IMR-90 (cell line): Measurements from ENCODE around the gene SNX11. TPM values are rescaled to one million over a fixed set of nuclear protein-coding genes. Genes with fewer than 3 reads are reported as not detected.

Experiments used
- ATAC-seq: fragments of 200-7000 bp; cut with Tn5 transposase; 2 replicates; pipeline ENCODE4 v1.9.1; 2020; ENCODE audit warnings: low read depth, mild to moderate bottlenecking, moderate library complexity
- BruUV-seq: library from RNA; stranded (reverse); fragments of 400-500 nt; replicated peaks from 2 replicates; lab custom pipeline; 2021; lab: Mats Ljungman, UMichigan
- CTCF ChIA-PET: fragments of 300-600 bp; formaldehyde crosslinking; extraction: SDS; loops from one replicate; lab custom pipeline; 2021; ENCODE audit warnings: antibody characterized with exemption; lab: Yijun Ruan, JAX
- POLR2A ChIA-PET: fragments of 300-600 bp; sonication (Branson Sonifier 250); formaldehyde crosslinking; loops from one replicate; lab custom pipeline; 2022; ENCODE audit warnings: antibody characterized with exemption; ENCODE audit not compliant: unreplicated experiment; lab: Charles Lee
- DNase-seq: peaks from one replicate; pipeline ENCODE4 v3.0.0; 2013
- H2AFZ ChIP-seq: replicated peaks from 2 replicates; pipeline ENCODE3; 2013; ENCODE audit warnings: low read length, mild to moderate bottlenecking; ENCODE audit not compliant: poor library complexity
- H2AK5ac ChIP-seq: 2 replicates; pipeline ENCODE4 v1.6.1; 2013; ENCODE audit warnings: low read depth, low read length, inconsistent platforms
- H2AK9ac ChIP-seq: replicated peaks from 2 replicates; pipeline ENCODE3; 2013; ENCODE audit warnings: mild to moderate bottlenecking, low read depth, low read length, moderate library complexity; ENCODE audit not compliant: poor library complexity
- H2BK120ac ChIP-seq: 2 replicates; pipeline ENCODE4 v1.6.1; 2013; ENCODE audit warnings: low read depth, low read length, inconsistent platforms
- H2BK15ac ChIP-seq: 3 replicates; pipeline ENCODE4 v1.6.1; 2013; ENCODE audit warnings: low read depth, low read length, inconsistent platforms
- H2BK20ac ChIP-seq: 2 replicates; pipeline ENCODE4 v1.6.1; 2013; ENCODE audit warnings: low read depth, mild to moderate bottlenecking, inconsistent platforms, low read length, moderate library complexity
- H2BK5ac ChIP-seq: 2 replicates; pipeline ENCODE4 v1.6.1; 2013; ENCODE audit warnings: mild to moderate bottlenecking, low read depth, low read length, inconsistent platforms; ENCODE audit not compliant: poor library complexity, severe bottlenecking
- H3K14ac ChIP-seq: replicated peaks from 2 replicates; pipeline ENCODE4 v1.6.1; 2013; ENCODE audit warnings: low read depth, low read length, inconsistent platforms
- H3K18ac ChIP-seq: 2 replicates; pipeline ENCODE4 v1.6.1; 2013; ENCODE audit warnings: low read depth, low read length, control low read depth
- H3K23ac ChIP-seq: 2 replicates; pipeline ENCODE4 v1.6.1; 2013; ENCODE audit warnings: low read depth, low read length, inconsistent platforms
- H3K27ac ChIP-seq: 2 replicates; pipeline ENCODE4 v1.5.1; 2013; ENCODE audit warnings: mild to moderate bottlenecking, control low read depth, low read length; ENCODE audit not compliant: insufficient read depth
- H3K27me3 ChIP-seq: 2 replicates; pipeline ENCODE4 v1.6.1; 2013; ENCODE audit warnings: low read length; ENCODE audit not compliant: control insufficient read depth, insufficient read depth
- H3K36me3 ChIP-seq: 2 replicates; pipeline ENCODE4 v1.6.1; 2013; ENCODE audit warnings: low read length, mixed read lengths; ENCODE audit not compliant: control insufficient read depth, insufficient read depth
- H3K4ac ChIP-seq: 2 replicates; pipeline ENCODE4 v1.6.1; 2013; ENCODE audit warnings: low read depth, low read length, inconsistent platforms
- H3K4me1 ChIP-seq: 2 replicates; pipeline ENCODE4 v1.6.1; 2013; ENCODE audit warnings: low read length, mixed read lengths; ENCODE audit not compliant: control insufficient read depth, insufficient read depth
- H3K4me2 ChIP-seq: 2 replicates; pipeline ENCODE4 v1.6.1; 2013; ENCODE audit warnings: low read depth, mild to moderate bottlenecking, control low read depth, low read length, moderate library complexity
- H3K4me3 ChIP-seq: 2 replicates; pipeline ENCODE4 v1.5.1; 2013; ENCODE audit warnings: low read depth, mild to moderate bottlenecking, control low read depth, low read length, moderate library complexity; ENCODE audit not compliant: insufficient read depth
- H3K56ac ChIP-seq: 2 replicates; pipeline ENCODE4 v1.6.1; 2013; ENCODE audit warnings: low read length, inconsistent platforms; ENCODE audit not compliant: insufficient read depth; ENCODE audit errors: extremely low read depth
- H3K79me1 ChIP-seq, 2 experiments: 2 replicates each; pipeline ENCODE4 v1.6.1; 2013; ENCODE audit warnings: low read length in 2 of 2, inconsistent platforms in 1 of 2, low read depth in 1 of 2
- H3K9ac ChIP-seq: 2 replicates; pipeline ENCODE4 v1.6.1; 2013; ENCODE audit warnings: low read depth, low read length, control low read depth
- H3K9me1 ChIP-seq: 2 replicates; pipeline ENCODE4 v1.6.1; 2013; ENCODE audit warnings: low read length, inconsistent platforms; ENCODE audit not compliant: insufficient read depth
- H3K9me3 ChIP-seq: 2 replicates; pipeline ENCODE4 v1.6.1; 2013; ENCODE audit warnings: low read length; ENCODE audit not compliant: control insufficient read depth, insufficient read depth
- H4K20me1 ChIP-seq: 2 replicates; pipeline ENCODE4 v1.6.1; 2013; ENCODE audit warnings: low read length, inconsistent platforms; ENCODE audit not compliant: insufficient read depth
- H4K5ac ChIP-seq: 2 replicates; pipeline ENCODE4 v1.6.1; 2013; ENCODE audit warnings: mild to moderate bottlenecking, low read depth, low read length, control low read depth
- H4K8ac ChIP-seq, 2 experiments: 2 replicates each; pipeline ENCODE4 v1.6.1; 2013; ENCODE audit warnings: low read depth in 2 of 2, low read length in 2 of 2, control low read depth in 1 of 2, inconsistent platforms in 1 of 2
- H4K91ac ChIP-seq: 2 replicates; pipeline ENCODE4 v1.6.1; 2013; ENCODE audit warnings: low read depth, low read length, inconsistent platforms; ENCODE audit not compliant: insufficient read depth
- BHLHE40 ChIP-seq: fragments of 150-350 bp; IDR thresholded peaks from 2 replicates; pipeline ENCODE4 v1.6.1; 2016; ENCODE audit warnings: mild to moderate bottlenecking, low read depth, low read length
- CEBPB ChIP-seq: IDR thresholded peaks from 2 replicates; pipeline ENCODE4 v1.6.1; 2012; ENCODE audit warnings: low read depth, low read length, improper control_type of control experiment
- CHD1 ChIP-seq: IDR thresholded peaks from 2 replicates; pipeline ENCODE4 v1.6.1; 2012; ENCODE audit warnings: low read depth, low read length, improper control_type of control experiment
- ELK1 ChIP-seq: fragments of 150-350 bp; IDR thresholded peaks from 2 replicates; pipeline ENCODE4 v1.6.1; 2016; ENCODE audit warnings: low read depth, mild to moderate bottlenecking, low read length, moderate library complexity, borderline replicate concordance
- FOS ChIP-seq: fragments of 150-350 bp; IDR thresholded peaks from 2 replicates; pipeline ENCODE4 v1.6.1; 2016; ENCODE audit warnings: low read depth, low read length
- MAFK ChIP-seq: IDR thresholded peaks from 2 replicates; pipeline ENCODE4 v1.6.1; 2012; ENCODE audit warnings: low read depth, low read length, improper control_type of control experiment
- MAZ ChIP-seq: IDR thresholded peaks from 2 replicates; pipeline ENCODE4 v1.6.1; 2012; ENCODE audit warnings: low read depth, mild to moderate bottlenecking, low read length, improper control_type of control experiment, moderate library complexity, borderline replicate concordance
- MXI1 ChIP-seq: IDR thresholded peaks from 2 replicates; pipeline ENCODE4 v1.6.1; 2012; ENCODE audit warnings: low read depth, mild to moderate bottlenecking, low read length, moderate library complexity, borderline replicate concordance
- NFE2L2 ChIP-seq: fragments of 150-350 bp; IDR thresholded peaks from 2 replicates; pipeline ENCODE4 v1.6.1; 2016; ENCODE audit warnings: low read depth, mild to moderate bottlenecking, low read length
- POLR2A ChIP-seq: IDR thresholded peaks from 2 replicates; pipeline ENCODE4 v1.6.1; 2012; ENCODE audit warnings: mild to moderate bottlenecking, low read depth, low read length
- RAD21 ChIP-seq: IDR thresholded peaks from 2 replicates; pipeline ENCODE4 v1.6.1; 2012; ENCODE audit warnings: low read length, improper control_type of control experiment
- RCOR1 ChIP-seq: IDR thresholded peaks from 2 replicates; pipeline ENCODE4 v1.6.1; 2012; ENCODE audit warnings: mild to moderate bottlenecking, low read length, improper control_type of control experiment; ENCODE audit not compliant: insufficient replicate concordance
- RFX5 ChIP-seq: IDR thresholded peaks from 2 replicates; pipeline ENCODE4 v1.8.0; 2012; ENCODE audit warnings: low read depth, mild to moderate bottlenecking, low read length, moderate library complexity
- SMC3 ChIP-seq: fragments of 150-350 bp; IDR thresholded peaks from 2 replicates; pipeline ENCODE4 v1.6.1; 2016; ENCODE audit warnings: low read depth, mild to moderate bottlenecking, antibody characterized with exemption, low read length, moderate library complexity
- USF2 ChIP-seq: fragments of 150-350 bp; IDR thresholded peaks from 2 replicates; pipeline ENCODE4 v1.6.1; 2017; ENCODE audit warnings: mild to moderate bottlenecking, antibody characterized with exemption, low read length, low read depth
- WGBS, 2 experiments: methylation state at CpG; one replicate each; pipeline versions ENCODE4 v1.1.5 to v1.1.7; 2013; ENCODE audit warnings: missing lambda C conversion rate in 2 of 2; ENCODE audit not compliant: insufficient read length in 1 of 2; ENCODE audit errors: extremely low coverage in 2 of 2; 5-methylcytosine and 5-hydroxymethylcytosine counted together
- dilution Hi-C: fragments of 300-500 bp; cut with HindIII; formaldehyde crosslinking; loops from one replicate; pipeline ENCODE4 v1.14.3; 2018; ENCODE audit warnings: low sequenced_read_pairs; ENCODE audit not compliant: unreplicated experiment
- in situ Hi-C: fragments of 300-500 bp; cut with MboI; formaldehyde crosslinking; loops from 3 replicates; pipeline ENCODE4 v1.14.3; 2019; ENCODE audit warnings: low sequenced_read_pairs, inconsistent platforms, mixed read lengths
- intact Hi-C: fragments of 100-400 bp; cut with micrococcal nuclease; formaldehyde crosslinking; loops from 2 replicates; pipeline ENCODE4 v1.10.0; 2022
- polyA plus RNA-seq, 3 experiments: library from polyadenylated mRNA; depleted of rRNA; stranded (reverse); fragments of >200 nt; gene quantifications; 2 replicates each; pipeline ENCODE4 v1.2.3, GENCODE V29; 2012; ENCODE audit warnings: low replicate concordance in 1 of 3
- total RNA-seq: library from RNA; depleted of rRNA; stranded (reverse); fragments of >200 nt; gene quantifications from 2 replicates; pipeline ENCODE4 v1.2.3, GENCODE V29; 2012
- TF ChIP-seq, protein P1 (sequence below): conservative IDR thresholded peaks from 2 replicates; pipeline ENCODE4 v1.5.1; 2012; ENCODE audit warnings: mild to moderate bottlenecking, low read depth, low read length, improper control_type of control experiment

The SNX11 gene
- total and polyA plus RNA-seq, 2 of the 4 experiments (the other 2 are of a cell fraction), result 14.7 to 16.9 TPM

- Histone ChIP-seq H4K5ac (no peak overlapping the region), H4K8ac (no peak overlapping the region), H2BK5ac (no peak overlapping the region), H2AK5ac (no peak overlapping the region), H2AK9ac (no peak overlapping the region), H2BK15ac (no peak overlapping the region), H4K91ac (no peak overlapping the region), H3K14ac (no peak overlapping the region), H2AFZ (no peak overlapping the region), H3K4ac (no peak overlapping the region), H2BK20ac (no peak overlapping the region), H3K4me1 (peaks cover 2% of the 10 kb centered on the region; the same call in 1 of the 2 replicates), H3K27me3 (no peaks in the 10 kb centered on the region), H2BK120ac (no peak overlapping the region), H3K9me3 (no peaks in the 10 kb centered on the region), H3K18ac (no peak overlapping the region), H3K56ac (no peak overlapping the region), H3K9me1 (no peaks in the 10 kb centered on the region), H3K23ac (no peak overlapping the region), H3K36me3 (peaks cover 7% of the 10 kb centered on the region), H3K9ac (no peak overlapping the region), H3K79me1 (peaks cover 3 to 52% of the 10 kb centered on the region in 2 experiments; a peak in 2 of 4 replicates), H3K27ac (no peak overlapping the region), H3K4me2 (no peak overlapping the region), H4K20me1 (peaks cover 65% of the 10 kb centered on the region), H3K4me3 (no peak overlapping the region)
- intact Hi-C loops (no loop called here), in situ Hi-C loops (no loop called here), dilution Hi-C loops (no loop called here)
- POLR2A ChIA-PET, result no interaction called here
- no TSS peak for BruUV-seq
- CTCF ChIA-PET, result no interaction called here
- WGBS, 2 experiments, result no CpG with 5 or more reads among the region's 4 CpGs
- TF ChIP-seq MAZ, result no peak
- no peak for TF ChIP-seq BHLHE40
- TF ChIP-seq RFX5, result no peak
- no peak for TF ChIP-seq CHD1
- TF ChIP-seq MXI1, result no peak
- TF ChIP-seq USF2, result no peak
- no peak for TF ChIP-seq SMC3
- TF ChIP-seq MAFK, result no peak
- TF ChIP-seq POLR2A, result no peak
- no peak for TF ChIP-seq NFE2L2
- no peak for TF ChIP-seq RAD21
- TF ChIP-seq FOS, result no peak
- no peak for TF ChIP-seq RCOR1
- TF ChIP-seq CEBPB, result no peak
- TF ChIP-seq, protein P1, sequence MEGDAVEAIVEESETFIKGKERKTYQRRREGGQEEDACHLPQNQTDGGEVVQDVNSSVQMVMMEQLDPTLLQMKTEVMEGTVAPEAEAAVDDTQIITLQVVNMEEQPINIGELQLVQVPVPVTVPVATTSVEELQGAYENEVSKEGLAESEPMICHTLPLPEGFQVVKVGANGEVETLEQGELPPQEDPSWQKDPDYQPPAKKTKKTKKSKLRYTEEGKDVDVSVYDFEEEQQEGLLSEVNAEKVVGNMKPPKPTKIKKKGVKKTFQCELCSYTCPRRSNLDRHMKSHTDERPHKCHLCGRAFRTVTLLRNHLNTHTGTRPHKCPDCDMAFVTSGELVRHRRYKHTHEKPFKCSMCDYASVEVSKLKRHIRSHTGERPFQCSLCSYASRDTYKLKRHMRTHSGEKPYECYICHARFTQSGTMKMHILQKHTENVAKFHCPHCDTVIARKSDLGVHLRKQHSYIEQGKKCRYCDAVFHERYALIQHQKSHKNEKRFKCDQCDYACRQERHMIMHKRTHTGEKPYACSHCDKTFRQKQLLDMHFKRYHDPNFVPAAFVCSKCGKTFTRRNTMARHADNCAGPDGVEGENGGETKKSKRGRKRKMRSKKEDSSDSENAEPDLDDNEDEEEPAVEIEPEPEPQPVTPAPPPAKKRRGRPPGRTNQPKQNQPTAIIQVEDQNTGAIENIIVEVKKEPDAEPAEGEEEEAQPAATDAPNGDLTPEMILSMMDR, result no peak
- TF ChIP-seq ELK1, result no peak
- no peak for ATAC-seq
- no peak for DNase-seq
Observed at GRCh38 chr17:48095611-48096010, 12.0 kb upstream of the SNX11 start.
